ENCODE data around the gene ZBTB45. TPM values are rescaled to one million over a fixed set of nuclear protein-coding genes. Genes with fewer than 3 reads are reported as not detected.
A peak's percentile ranks its signal among the peaks of the same experiment; 100 is the strongest.

The ZBTB45 gene
- total RNA-seq, 1 donor from 2014 or later, result 1.2 TPM

DNA sequence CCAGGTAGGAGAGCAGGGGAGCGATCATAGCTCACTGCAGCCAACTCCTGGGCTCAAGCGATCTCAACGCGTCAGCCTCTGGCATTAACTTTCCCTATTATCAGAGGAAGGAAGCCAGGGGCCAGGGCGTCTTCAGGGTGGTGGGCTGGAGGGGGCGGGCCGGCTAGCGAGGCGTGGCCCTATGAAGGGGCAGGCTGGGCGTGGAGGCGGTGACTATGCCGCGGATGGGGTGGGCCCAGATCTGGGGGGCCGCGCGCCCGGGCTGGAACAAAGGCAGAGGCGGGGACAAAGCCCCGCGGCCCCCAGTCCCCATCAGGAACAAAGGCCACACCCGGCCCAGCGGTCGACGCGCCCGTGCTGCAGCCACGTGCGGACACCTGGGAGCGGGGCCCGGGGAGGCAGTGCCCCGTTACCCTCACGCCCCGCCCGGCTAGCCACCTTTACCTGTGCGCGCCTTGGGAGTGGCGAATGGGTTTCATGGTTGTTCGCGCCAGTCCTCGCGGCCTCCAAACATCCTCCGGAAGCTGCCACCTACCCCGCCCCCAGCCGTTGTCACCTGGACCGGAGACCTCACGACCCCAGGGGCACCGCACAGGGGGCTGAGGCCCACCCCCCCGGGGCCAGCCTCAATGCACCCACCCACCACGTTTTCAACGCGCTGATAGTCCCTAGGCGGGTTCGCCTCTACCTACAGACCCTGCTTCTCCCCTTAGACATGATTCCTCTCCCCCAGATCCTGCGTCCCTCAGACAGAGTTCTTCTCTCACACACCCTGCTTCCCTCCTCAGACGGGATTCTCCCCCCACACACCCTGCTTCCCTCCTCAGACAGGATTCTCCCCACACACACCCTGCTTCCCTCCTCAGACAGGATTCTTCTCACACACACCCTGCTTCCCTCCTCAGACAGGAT lies 18.9 kb upstream of the ZBTB45 start:
- peak; percentile 65 for DNase-seq (ENCODE audit: low spot score)

DNA sequence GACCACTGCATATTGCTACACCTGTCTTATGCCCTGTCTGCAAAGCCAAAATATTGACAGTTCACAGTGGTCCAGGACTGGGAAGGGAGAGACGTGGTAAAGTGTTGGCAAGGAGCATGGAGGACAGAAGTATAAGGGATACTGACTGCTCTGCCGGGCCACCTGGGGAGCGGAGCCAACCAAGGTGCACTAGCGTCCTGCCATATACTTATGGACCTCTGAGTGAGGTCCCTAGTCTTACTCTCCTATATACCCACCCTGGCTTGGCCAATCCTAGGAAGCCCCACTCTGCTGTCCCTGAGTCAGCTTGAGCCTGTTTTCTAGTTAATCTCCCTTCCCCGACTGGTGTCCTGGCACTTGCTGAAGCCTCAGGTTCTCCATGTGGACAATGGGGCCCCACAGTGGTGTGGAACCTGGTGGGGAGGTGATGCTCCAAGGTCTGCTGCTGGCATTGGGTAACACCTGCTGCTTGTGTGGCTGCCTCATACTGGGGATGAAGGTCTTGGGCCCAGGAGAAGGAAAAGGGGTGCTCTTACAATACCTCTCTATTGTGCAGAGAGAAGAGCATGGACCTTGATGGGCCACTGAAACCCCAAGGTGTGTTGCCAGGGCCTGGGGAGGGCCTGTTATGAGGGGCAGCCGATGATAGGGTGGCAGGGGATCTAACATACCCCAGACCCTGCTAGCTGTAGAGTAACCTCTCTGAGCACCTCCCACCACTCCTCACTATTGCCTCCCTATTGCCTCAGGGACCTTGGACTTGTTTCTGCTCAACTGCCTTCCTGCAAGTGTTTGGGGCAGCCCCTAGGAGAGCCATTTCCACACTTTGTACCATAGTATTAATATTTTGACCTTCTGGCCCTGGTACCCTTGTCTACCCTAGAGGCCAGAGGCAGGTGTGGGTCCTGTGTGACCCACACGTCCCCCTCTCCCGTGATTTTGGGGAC lies 17.5 kb upstream of the ZBTB45 start:
- DNase-seq (ENCODE audit: low spot score), result no peak

DNA sequence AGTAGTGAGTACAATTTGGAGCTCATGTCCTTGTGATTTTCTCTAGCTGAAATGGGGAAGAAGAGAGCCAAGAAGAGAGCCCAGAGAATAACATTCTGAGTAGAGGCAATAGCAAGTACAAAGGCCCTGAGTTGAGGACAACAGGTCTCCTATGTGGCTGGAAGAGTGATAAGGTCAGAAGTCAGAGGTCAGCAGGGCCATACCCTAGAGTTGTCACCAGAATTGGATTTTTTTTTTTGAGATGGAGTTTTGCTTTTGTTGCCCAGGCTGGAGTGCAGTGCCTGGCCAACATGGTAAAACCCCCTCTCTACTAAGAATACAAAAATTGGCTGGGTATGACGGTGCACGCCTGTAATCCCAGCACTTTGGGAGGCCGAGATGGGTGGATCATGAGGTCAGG lies 16.2 kb upstream of the ZBTB45 start:
- DNase-seq (ENCODE audit: low spot score), result no peak

DNA sequence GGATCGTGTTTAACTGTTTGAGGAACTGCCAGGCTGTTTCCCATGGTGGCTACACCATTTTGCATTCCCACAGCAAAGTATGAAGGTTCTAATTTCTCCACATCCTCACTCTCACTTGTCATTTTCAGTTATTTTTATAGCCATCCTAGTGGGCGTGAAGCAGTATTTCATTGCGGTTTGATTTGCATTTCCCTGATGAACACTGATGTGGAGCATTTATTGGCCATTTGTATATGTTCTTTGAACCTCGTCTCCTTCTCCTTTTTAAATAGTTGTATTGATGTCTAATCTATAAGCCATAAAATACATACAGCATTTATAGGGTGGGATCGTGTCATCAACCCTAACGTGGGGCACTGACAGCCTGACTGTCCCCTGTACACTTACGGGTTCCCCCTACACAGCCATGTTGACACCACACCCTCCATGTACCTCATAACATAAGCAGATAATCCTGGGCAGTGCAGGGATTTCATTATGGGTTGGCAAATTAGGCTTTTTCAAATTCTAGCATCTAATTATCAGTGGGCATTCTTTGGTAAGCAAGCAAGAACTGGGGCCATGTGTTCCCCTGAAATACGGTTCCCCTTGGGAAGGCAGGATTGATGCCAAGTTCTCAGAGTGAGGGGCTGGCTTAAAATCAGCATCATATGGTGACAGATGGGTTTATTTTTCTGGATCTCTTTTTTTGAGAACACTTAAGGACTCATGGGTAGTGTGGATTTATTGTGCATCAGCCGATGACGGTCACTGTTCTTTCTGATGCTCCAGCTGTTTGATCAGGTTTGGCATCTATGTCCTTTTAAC lies 11.6 kb upstream of the ZBTB45 start:
- DNase-seq (ENCODE audit: low spot score), result no peak

DNA sequence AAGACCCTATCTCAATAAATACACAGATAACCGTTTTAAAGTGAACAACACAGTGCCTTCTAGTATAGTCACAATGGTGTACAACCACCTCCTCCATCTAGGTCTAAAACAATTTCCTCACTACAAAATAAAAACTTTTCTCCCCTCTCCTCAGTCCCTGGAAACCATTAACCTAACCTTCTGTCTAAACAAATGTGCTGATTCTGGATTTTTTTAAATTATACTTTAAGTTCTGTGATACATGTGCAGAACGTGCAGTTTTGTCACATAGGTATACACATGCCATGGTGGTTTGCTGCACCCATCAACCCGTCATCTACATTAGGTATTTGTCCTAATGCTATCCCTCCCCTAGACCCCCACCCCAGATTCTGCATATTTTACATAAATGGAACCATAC lies 9.8 kb upstream of the ZBTB45 start:
- no peak for DNase-seq (ENCODE audit: low spot score)

DNA sequence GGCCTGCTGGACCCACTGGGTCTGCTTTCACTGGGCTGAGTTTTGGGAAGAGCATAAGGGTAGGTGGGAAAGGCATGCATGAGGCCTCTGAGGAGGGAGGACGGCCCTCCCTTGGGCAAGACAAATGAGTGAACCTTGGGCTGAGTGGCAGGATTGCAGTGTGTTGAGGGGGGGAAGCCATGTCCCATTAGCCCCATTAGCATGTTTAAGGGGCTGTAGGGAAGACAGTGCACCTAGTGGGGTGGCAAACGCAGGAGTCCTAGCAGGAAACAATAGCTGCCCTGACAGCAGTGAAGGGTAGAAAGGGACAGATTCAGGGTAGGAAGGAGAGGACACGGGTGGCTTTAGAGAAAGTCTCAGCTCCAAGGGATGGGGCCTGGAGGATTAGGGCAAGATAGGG lies 3.1 kb upstream of the ZBTB45 start:
- DNase-seq (ENCODE audit: low spot score), result no peak

DNA sequence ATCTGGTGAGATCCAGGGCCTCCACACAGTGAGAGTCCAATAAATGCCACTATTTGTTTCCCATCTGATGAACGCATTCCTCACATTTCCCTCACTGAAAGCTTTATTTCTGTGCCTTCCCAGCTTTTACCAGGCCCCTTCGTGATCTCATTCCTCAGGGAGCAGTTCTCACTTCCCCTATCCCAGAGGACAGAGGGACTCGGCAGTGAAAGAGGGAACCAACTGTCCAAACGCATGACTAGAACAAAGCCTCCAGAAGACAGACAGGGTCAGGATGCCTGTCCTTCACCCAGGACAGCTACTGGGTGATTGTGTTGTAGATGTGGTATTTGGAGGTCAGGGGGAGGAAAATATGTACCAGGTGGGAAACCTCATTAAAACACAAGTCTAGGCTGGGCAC lies 2.0 kb upstream of the ZBTB45 start:
- DNase-seq (ENCODE audit: low spot score), result no peak

DNA sequence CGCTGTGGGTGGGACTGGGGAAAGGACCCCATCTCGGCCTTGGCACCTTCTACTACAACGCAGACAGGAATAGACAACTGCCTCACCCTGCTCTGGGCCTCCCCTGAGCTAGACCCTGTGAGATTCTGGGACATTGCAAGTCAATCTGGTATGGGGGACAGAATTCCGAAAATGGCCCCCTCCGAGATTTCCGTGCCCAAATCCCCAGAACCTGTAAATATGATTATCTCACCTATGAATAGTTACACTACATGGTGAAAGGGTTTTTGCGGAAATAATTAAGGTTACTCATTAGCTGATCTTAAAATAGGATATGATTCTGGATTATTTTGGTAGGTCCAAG lies 618 bp upstream of the ZBTB45 start:
- no peak for DNase-seq (ENCODE audit: low spot score)

DNA sequence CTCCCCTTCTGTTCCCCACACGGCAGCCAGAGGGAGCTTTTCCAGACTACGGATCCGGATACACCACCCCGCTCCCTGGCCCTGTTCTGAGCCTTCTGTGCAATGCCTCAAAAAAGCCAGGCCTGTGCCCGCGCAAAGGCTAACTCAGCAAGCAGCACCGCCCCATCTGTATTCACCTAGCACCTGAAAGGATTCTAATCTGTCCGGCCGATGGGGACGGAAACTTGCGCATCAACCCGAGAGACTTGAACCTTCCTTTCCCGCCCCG lies 589 bp downstream of the ZBTB45 start:
- peak; percentile 79 for DNase-seq (ENCODE audit: low spot score)

DNA sequence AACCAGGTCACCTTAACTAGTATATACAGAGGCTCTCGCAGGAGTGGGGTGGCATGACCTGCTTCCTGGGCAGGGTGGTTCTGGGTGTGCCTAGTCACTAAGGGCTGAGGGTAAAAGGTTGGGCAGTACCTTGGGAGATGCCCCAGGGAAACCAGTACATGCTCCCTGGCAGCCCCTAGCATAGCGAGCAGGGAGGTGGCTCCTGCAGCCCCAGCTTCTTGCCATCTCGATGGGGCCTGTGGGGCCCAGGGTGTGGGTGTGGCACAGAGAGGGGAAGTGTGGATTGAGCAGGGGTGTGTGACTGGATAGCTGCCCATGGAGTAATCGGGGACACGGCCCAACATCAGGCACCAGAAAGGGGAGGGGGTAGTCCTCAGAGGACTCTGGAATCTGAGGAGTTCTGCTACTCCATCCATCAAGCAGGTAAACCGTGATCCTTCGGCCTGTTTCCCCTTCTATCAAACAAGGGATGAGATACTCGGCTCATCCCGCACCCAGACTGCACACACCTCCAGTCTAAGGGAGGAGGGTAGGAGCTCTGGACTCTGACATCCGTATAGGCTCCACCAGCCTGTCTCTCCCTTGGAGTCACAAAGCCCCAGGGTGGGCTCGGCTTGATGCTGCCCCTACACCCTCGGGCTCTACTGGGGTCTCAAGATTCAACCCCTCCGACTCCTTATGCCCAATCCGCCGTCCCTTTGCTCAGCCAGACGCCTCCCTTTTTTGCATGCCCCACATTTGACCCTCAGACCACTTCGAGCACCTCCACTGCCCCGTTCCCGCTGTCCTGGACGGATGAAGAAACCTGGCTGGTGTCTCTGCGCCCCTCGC lies 1.1 kb downstream of the ZBTB45 start:
- peak; percentile 24 for DNase-seq (ENCODE audit: low spot score)

DNA sequence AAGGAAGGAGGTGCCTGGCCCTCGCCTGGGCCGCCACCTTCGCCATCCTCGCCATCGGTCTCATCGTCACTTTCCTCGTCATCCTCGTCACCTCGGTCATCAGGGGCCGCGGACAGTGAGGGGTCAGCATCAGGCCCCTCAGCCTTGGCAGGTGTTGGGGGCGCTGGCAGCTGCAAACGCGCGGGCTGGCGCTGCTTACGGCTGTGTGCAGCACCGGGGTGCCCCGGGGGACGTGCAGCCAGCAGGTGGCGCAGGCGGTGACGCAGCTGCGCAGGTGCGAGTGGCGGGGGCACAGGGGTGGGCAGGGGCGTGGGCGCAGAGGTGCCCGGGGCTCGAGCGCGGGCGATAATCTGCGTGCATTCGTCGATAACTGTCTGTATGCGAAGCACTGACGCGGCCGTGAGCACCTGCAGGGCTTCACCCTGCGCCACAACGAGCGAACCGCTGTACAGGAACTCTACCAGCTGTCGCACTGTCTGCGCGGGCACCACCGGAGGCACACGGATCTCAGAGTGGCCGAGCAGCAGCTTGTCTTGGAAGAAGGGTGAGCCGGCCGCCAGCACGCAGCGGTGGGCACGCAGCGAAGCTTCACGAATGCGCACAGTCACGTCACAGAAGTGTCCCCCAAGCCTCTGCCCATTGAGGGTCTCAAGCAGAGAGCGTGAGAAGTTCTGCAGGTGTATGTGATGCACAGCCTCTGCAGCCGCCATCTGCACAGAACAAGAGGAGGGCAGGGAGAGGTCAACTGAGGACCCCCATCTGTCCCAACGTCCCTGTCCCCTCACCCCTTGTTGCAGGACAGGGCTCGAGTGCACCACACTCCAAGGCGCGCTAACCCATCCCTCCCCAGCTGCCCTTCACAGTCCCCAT lies 2.4 kb downstream of the ZBTB45 start:
- no peak for DNase-seq (ENCODE audit: low spot score)

DNA sequence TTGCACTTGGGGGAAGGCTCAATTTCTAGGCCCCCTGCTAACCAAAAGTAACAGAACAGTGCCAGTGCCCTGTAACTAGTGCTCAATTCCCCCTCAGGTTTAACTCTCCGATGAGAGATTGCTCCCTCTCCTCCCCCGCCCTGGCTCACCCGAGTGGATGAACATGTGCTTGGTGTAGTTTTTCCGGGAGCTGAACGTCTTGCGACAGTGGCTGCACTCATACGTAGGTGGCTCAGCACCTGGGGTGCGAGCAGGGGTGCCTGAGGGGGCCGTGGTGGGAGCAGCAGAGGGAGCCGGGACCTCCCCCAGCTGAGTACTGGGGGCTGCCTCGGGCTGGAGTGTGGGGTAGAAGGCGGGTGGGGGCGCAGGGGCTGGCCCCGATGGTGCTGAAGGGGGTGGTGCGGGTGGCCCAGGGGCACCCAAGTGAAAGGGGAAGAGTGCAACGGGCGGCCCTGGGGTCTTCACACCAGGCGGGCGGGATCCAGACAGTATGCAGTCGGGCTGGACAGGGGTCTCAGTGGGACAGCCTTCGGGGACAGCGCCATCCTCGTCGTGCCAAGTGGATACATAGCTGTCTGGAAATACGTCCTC lies 3.3 kb downstream of the ZBTB45 start:
- DNase-seq (ENCODE audit: low spot score), result no peak

DNA sequence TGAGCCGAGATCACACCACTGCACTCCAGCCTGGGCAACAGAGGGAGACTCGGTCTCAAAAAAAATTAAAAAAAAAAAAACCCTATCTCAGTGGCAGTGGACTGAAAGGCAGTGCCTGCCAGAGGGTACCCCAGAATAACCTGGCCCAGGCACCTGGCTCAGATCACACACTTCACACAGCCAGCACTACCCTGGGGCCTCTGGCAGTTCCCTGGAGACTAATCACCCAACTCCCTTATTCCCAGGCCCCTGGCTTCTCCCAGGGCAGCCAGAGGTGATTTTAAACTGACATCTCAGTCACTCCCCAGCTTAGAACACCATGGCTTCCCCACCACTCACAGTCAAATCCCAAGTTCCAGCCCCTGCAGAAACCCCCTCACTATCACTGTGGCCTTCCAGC lies 4.4 kb downstream of the ZBTB45 start:
- no peak for DNase-seq (ENCODE audit: low spot score)

DNA sequence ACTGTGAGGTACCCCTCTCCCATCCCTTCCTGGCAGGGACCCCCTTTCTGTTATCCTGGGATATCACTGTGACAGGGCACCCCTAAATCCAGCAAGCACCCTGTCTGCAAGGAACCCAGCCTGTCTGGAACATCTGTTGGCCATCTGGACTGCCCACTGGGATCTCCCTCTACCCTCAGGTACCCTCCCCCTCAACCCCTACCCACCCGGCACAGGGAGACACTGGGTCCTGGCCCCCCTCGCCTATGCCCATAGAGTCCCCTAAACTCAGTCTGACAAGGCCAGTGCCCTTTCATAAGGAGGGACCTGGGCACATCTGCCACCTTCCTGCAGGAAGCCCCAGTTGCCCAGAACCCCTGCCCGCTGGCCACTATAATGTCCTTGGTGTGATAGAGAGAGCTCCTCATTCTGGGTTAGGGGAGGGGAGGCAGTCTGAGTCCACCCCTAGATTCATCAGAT lies 5.0 kb downstream of the ZBTB45 start:
- no peak for DNase-seq (ENCODE audit: low spot score)

DNA sequence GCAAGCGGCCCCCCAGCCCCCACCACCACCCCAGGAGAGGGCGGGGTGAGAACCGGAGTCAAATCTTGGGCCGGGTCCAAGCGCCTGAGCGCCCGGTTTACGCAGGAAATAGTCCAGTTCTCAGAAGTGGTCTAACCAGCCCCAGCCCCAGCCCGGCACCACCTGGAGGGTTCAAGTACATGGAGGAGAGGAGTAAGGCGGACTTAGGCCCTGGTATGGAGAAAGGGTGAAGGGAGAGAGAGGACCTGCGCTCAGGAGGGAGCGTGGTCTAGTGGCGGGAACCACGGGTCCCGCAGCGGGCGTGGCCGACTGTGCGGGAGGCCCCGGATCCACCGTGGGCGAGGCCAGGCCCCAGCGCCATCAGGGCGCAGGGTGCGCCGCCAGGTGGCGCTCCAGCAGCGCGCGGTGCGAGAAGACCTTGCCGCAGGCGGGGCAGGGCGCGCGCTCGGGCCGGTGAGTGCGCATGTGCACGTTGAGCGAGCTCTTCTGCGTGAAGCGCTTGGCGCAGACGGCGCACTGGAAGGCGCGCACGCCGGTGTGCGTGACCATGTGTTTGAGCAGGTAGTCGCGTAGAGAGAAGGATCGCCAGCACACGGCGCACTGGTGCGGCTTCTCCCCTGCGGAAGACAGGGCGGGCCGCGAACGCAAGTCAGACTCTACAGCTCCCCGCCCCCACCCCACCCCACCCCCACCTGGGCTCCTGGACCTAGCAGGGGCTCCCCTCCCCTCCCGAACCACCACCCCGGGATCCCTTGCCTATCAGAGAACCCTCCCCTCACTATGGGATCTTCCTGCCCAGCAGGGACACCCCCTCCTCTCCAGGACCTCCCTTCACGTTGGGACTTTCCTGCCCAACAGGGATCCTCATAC lies 5.7 kb downstream of the ZBTB45 start:
- peak; percentile 89 for DNase-seq (ENCODE audit: low spot score)

DNA sequence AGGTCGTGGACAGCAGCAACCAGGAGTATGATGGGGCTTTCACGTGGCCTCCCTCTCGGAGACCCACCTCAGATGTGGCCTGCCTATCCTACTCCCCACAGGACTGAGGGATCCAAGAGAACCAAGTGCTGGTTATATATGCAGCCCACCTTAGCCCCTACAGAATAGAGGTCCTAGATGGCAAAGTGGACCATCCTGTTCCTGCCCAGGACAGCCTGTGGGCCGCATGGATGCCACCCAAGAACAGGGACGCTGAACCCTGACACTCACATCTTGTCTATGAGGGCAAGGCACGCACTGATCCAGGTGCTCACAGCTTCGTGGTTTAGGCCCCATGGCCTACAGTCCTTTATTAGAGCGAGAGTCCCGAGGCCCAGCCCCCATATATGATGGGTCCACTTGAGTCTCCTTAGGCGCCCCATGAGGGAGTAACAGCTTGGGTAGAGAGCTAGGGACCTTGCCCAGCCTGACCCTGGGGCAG lies 6.4 kb downstream of the ZBTB45 start:
- no peak for DNase-seq (ENCODE audit: low spot score)

DNA sequence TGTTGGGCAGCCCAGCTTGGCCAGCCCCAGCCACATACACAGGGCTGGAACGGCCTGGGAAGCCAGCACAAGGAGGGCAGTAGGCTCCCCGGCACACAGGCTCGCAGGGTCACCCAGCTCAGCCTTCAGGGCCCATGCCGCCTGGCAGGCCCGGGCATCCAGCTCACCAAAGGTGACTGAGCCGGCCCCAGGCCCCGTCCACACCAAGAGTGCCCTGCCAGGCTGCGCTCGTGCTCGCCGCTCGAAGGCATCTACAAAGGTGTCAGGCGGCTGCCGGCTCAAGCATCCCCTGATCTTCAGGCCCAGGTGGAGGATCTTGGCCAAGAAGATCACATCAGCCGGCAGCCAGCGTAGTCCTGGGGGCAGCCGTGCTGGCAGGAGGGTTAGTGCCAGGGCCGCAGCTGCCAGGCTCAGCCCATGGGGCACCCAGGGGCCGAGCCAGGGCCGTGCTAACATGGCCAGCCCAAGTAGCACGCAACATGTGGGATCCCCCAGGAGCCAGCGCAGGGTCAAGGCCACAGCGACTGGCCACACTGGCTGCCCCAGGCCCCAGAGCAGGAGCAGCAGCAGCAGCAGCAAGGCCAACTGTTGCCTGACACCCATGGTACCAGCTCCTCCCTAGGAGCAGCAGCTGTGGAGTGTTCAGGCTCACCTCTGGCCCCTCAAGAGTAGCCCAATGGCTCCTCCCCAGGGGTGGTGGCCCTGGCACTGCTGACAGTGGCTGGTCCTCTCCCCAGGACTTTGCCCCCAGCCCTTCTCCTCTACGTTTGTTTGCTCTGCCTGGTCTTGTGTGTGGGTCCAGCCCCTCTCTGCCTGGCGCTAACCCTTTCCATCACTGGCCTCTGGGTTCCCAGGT lies 8.0 kb downstream of the ZBTB45 start, which contains the start of gene SLC27A5:
Gene SLC27A5, minus strand, starts transcription at position 640 of the 856 bp plus-strand sequence. Its CDS starts 37 bp downstream, at position 603.
- DNase-seq (ENCODE audit: low spot score), result no peak
